HG03378 (cell line): ENCODE data around the gene PHAF1.

Source experiments
- ATAC-seq: cut with Tn5 transposase; IDR thresholded peaks from one replicate; pipeline ENCODE4 v1.9.1; 2021; ENCODE audit warnings: mild to moderate bottlenecking, moderate library complexity; ENCODE audit not compliant: unreplicated experiment

PHAF1 gene

GRCh38 chr16:67109407-67110135, at the start of gene PHAF1:
PHAF1 (plus strand) TSS chr16:67109941; CDS start chr16:67110176, 235 bp downstream.
- peak; percentile 61 for ATAC-seq

GRCh38 chr16:67063008-67063407, 46.7 kb upstream of the PHAF1 start:
- no peak for ATAC-seq

- ATAC-seq: no peak
Measured at GRCh38 chr16:67068212-67068753, 41.5 kb upstream of the PHAF1 start.

- no peak for ATAC-seq
Measured at GRCh38 chr16:67071476-67072048, 38.2 kb upstream of the PHAF1 start.

- ATAC-seq: no peak
Measured at GRCh38 chr16:67075331-67075730, 34.4 kb upstream of the PHAF1 start.

- ATAC-seq: no peak
Measured at GRCh38 chr16:67077871-67078270, 31.9 kb upstream of the PHAF1 start.

- no peak for ATAC-seq
Measured at GRCh38 chr16:67082100-67082499, 27.6 kb upstream of the PHAF1 start.

GRCh38 chr16:67082891-67083290, 26.9 kb upstream of the PHAF1 start:
- ATAC-seq: no peak

- peak; percentile 74 for ATAC-seq
Measured at GRCh38 chr16:67084345-67085028, 25.3 kb upstream of the PHAF1 start.

GRCh38 chr16:67086822-67087221, 22.9 kb upstream of the PHAF1 start:
- ATAC-seq: no peak

- no peak for ATAC-seq
Measured at GRCh38 chr16:67087291-67087690, 22.4 kb upstream of the PHAF1 start.

GRCh38 chr16:67087803-67088202, 21.9 kb upstream of the PHAF1 start:
- no peak for ATAC-seq

GRCh38 chr16:67088551-67088950, 21.2 kb upstream of the PHAF1 start:
- no peak for ATAC-seq

GRCh38 chr16:67089101-67089500, 20.6 kb upstream of the PHAF1 start:
- no peak for ATAC-seq

GRCh38 chr16:67091906-67092566, 17.7 kb upstream of the PHAF1 start:
- ATAC-seq: no peak

- no peak for ATAC-seq
Measured at GRCh38 chr16:67093098-67093726, 16.5 kb upstream of the PHAF1 start.

- ATAC-seq: no peak
Measured at GRCh38 chr16:67098599-67098998, 11.1 kb upstream of the PHAF1 start.

GRCh38 chr16:67100569-67101310, 9.0 kb upstream of the PHAF1 start:
- ATAC-seq: no peak

- ATAC-seq: no peak
Measured at GRCh38 chr16:67101311-67102082, 8.2 kb upstream of the PHAF1 start.
